ENCODE data around the gene CT47C1.
"Not testable (repeated sequence)": the region's sequence is repeated elsewhere in the genome, so short reads cannot be mapped to it uniquely, and the experiment has no call there.

Gene CT47C1

GRCh38 chrX:119072744-119073143, at the start of gene CT47C1:
Gene CT47C1, plus strand, starts transcription at chrX:119072993. Its CDS starts 233 bp downstream, at chrX:119073226.
- DNase-seq, result no peak

- no peak for DNase-seq
These were observed 46.9 kb upstream of the CT47C1 start for GRCh38 chrX:119025900-119026299.

- not testable (repeated sequence) for DNase-seq
These were observed 46.4 kb upstream of the CT47C1 start for GRCh38 chrX:119026344-119026743.

DNA sequence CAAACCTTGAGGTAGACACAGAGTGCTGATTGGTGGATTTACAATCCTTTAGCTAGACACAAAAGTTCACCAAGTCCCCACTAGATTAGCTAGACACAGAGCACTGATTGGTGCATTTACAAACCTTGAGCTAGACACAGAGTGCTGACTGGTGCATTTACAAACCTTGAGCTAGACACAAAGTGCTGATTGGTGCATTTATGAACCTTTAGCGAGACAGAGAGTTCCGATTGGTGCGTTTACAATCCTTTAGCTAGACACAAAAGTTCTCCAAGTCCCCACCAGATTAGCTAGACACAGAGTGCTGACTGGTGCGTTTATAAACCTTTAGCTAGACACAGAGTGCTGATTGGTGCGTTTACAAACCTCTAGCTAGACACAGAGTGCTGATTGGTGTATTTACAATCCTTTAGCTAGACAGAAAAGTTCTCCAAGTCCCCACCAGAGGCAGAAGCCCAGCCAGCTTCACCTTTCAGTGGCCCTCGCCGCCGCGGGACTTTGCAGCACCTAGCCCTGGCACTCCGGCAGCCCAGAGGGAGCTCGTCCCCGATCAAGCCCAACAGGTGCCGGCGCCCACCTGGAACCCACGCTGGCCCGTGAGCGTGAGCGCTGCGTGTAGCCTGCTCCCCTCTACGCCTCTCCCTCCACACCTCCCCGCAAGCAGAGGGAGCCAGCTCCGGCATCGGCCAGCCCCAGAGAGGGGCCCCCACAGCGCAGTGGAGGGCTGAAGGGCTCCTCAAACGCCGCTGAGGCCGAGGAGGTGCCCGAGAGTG, 44.6 kb upstream of the CT47C1 start:
- not testable (repeated sequence) for DNase-seq

DNA sequence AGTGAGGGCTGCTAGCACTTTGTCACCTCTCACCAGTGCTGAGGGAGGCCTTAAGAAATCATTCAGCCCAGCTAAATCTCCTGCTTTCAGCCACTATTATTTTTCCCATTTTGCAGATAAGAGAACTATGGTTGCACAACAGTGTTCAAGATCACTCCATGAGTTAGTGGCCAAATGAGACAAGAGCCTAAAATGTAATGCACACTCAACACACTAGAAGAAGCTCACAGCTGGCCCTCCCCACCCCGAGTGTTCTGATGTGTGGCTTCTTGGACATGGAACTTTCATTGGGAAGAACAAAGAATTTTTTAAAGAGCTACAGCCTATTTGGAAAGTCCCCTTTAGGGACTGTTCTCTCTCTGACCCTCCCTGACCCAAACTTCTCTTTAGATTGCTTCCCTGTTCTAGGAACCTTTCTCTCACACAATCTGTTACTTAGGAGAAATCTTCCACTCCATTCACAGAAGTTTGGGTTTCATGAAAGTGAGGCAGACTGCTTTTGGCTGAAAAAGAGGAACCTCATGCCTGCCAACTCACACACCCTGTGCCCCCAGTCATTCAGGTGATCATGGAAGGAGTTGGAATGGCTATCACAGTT, 44.0 kb upstream of the CT47C1 start:
- no peak for DNase-seq

- not testable (repeated sequence) for DNase-seq
These were observed 43.1 kb upstream of the CT47C1 start for GRCh38 chrX:119029656-119030055.

DNA sequence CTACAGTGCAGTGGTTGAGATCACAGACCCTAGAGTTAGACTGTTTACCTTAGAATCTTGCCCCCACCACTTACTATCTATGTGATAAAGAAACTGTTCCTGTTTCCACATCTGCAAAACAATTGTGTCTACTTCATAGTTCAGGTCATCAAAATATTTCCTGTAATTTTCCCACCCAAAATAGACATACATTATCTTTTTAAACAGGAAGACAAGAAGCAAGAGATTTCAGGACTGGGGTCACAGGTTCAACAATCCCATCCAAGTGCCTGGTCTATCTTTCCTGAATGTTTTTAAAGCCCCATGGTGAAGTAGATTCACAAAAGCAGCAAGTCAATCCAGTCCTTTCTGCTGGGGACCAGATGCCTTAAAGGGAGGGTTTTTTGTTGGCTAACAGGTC, 41.8 kb upstream of the CT47C1 start:
- no peak for DNase-seq

- no peak for DNase-seq
These were observed 36.4 kb upstream of the CT47C1 start for GRCh38 chrX:119036107-119037029.

DNA sequence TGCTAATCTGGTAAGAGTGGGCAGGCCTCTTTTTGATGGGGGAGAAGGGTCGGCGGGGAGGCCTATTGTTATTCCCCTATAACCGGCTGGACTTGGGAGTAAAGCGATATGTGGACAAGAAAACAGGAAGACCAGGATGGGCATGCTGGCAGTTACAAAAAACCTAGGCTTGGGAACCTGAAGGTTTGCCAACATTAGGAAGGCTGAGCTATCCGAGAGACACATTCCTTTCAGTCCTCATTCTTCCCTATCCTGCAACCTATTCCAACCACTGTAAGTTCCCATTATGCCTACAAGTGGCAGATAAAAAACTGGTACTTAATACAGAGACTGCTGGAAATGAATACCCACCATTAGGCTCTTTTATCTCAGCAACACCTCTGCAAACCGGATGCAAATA, 32.4 kb upstream of the CT47C1 start:
- no peak for DNase-seq

DNA sequence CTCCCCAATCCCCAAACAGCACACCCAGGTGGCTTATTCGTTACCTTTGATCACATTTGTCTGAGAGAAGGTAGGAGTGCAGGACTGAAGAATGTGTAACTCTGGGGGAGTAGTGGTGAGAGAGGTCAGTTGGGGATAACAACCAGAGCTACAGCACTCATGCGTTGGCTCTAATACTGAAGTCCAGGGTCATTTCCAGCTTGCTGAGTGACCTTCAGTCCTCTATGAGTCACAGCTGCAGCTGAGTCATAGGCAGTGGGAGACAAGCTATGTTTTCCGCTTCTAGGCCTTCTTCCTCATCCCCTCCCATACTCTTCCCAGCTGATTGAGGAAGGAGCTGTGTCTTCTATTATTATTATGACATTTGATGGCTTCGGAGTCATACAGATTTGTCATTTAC, 31.6 kb upstream of the CT47C1 start:
- no peak for DNase-seq

DNA sequence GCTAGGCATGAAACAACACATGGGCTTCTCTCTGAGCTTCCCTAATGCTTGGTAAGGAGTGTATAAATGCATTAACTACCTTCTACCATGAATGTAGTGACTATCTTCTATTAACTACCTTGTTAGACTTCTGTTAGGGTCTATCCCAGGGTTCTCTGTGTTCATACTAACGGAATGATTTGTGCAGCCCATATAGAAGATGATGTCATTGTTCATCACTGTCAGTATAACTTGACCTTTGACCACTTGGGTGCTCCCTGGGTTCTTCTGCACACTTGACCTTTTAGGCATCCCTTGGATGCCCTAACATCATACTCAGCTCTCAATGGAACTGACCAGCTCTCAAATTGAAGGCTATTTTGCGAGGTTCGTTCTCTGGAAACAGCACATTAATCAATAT, 30.8 kb upstream of the CT47C1 start:
- no peak for DNase-seq

- DNase-seq, result no peak
These were observed 29.8 kb upstream of the CT47C1 start for GRCh38 chrX:119042996-119043395.

DNA sequence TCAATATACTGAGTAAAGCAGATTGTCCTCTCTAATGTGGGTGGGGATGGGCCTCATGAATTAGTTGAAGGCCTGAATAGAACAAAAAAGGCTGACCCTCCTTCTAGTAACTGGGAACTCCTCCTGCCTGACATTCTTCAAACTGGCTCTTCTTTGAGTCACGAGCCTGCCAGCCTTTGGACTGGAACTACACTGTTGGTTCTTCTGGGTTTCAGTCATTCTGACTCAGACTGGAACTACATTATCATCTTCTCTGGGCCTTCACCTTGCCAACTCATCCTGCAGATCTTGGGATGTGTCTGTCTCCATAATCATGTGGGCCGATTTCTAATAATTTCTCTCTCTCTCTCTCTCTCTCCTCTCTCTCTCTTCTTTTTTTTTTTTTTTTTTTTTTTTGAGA, 26.9 kb upstream of the CT47C1 start:
- no peak for DNase-seq

- no peak for DNase-seq
These were observed 17.1 kb upstream of the CT47C1 start for GRCh38 chrX:119055687-119056086.

- no peak for DNase-seq
These were observed 9.9 kb upstream of the CT47C1 start for GRCh38 chrX:119062750-119063374.

DNA sequence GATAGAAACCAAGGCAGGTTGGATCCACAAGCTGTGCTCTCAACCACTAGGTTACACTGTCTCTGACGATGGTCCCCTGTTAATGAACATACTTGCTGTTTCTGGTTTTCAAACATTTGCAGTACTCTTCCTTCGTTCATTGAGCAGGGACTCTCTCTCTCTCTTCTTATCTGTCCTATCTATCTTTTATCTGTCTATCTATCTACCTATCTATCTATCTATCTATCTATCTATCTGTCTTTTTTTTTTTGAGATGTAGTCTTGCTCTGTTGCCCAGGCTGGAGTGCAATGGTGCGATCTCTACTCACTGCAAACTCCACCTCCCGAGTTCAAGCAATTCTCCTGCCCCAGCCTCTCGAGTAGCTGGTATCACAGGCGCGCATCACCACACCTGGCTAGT, 9.4 kb upstream of the CT47C1 start:
- DNase-seq, result no peak

DNA sequence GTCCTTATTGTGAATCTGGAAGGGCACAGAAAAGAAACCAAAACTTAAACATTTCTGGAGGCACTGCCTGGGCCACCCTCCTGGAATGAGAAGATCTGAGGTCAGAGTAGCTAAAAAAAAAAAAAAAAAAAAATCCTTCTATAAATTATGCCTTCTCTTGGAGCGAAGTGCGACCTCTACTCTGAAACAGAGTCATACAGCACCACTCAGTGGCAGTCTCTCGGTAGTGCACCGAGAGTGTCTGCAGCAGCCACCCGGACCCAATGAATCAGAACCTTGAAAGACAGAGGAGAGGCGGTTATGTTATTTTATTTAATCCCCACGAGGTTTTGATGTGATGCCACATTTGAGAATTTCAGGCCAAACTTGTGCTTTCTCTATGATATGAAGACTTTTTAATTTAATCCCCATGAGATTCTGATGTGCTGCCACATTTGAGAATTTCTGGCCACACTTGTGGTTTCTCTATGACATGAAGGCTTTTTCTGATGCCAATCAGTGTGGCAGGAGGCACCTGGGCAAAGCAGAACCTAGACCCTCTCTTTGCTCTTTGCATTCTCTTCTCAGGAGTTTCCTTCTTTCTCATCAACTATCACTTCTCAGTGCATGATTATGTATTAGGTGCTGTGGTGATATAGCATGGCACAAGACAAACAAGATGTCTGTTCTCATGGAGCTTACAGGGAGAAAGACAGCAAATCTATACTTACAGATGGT, 5.6 kb upstream of the CT47C1 start:
- DNase-seq, result no peak

GRCh38 chrX:119069128-119069527, 3.7 kb upstream of the CT47C1 start:
- no peak for DNase-seq

GRCh38 chrX:119069762-119070161, 3.0 kb upstream of the CT47C1 start:
- no peak for DNase-seq

DNA sequence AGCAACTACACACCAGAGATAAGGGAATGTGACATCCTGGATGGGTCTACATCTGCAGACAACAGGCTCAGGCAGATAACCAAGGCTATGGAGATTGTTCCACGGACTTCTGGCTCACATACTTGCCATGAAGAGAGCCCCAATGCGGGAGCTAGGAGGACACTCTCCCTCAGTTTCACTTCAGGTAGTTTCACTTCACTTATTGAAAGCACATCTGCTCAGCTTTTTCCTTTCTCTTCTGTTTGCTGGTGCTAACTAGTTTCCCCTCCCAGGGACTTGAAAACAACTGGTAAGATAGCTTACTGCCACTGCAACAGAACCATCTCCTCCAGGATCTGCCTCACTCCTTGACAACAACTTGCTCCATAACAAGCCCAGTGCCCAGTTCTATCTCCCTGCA, 1.4 kb upstream of the CT47C1 start:
- DNase-seq, result no peak

DNA sequence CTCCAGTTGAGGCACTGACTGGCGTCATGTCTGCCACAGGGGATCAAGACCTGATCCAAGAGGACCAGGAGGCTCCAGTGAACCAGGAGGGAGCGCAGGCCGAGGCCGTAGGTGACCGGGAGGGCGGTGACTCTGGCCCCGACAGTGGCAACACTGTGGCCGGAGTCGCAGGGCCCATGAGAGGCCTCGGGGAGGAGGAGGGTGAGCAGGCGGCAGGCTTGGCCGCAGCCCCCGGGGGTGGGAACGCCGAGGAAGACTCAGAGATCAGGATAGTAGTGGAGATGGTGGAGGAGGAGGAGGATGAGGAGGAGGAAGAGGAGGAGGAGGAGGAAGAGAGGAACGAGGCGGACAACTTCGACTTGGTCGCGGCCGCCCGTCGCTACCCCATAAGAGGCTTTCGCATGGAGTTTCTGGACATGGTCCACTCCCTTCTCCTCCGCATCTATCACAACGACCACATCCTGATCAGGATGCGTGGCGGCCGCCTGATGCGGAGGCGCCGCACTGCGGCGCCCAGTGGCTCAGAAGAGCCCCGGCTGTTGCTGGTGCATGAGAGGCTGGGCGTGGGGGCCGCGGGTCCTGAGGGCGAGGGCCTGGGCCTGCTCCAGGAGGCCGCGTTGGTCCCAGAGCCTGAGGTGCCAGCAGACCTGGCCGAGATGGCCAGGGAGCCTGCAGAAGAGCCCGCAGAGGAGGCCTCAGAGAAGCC, 560 bp downstream of the CT47C1 start:
- DNase-seq, result no peak

- DNase-seq, result no peak
These were observed 1.1 kb downstream of the CT47C1 start for GRCh38 chrX:119073911-119074310.
